BJ (cell line): Measurements from ENCODE around the gene ZBED4. TPM values are rescaled to one million over a fixed set of nuclear protein-coding genes. Genes with fewer than 3 reads are reported as not detected.

Experiments
- CTCF ChIA-PET: fragments of 350-600 bp; formaldehyde crosslinking; extraction: SDS; loops from one replicate; lab custom pipeline; 2021; ENCODE audit warnings: antibody characterized with exemption, inconsistent platforms; lab: Yijun Ruan, JAX
- POLR2A ChIA-PET: fragments of 300-600 bp; sonication (Branson Sonifier 250); formaldehyde crosslinking; extraction: SDS; loops from one replicate; lab custom pipeline; 2021; ENCODE audit warnings: antibody characterized with exemption; lab: Charles Lee
- DNase-seq: peaks from one replicate; pipeline ENCODE4 v3.0.0-alpha.2; 2011; ENCODE audit warnings: low read depth
- H3K27me3 ChIP-seq: 2 replicates; pipeline ENCODE4 v1.6.0; 2011; ENCODE audit warnings: low read length; ENCODE audit not compliant: control insufficient read depth, insufficient read depth
- H3K36me3 ChIP-seq: 2 replicates; pipeline ENCODE4 v1.5.1; 2011; ENCODE audit warnings: low read length; ENCODE audit not compliant: control insufficient read depth, insufficient read depth
- H3K4me3 ChIP-seq: 2 replicates; pipeline ENCODE4 v1.5.1; 2011; ENCODE audit warnings: low read depth, mild to moderate bottlenecking, control low read depth, low read length
- polyA plus RNA-seq: library from polyadenylated mRNA; depleted of rRNA; stranded (reverse); fragments of >200 nt; gene quantifications from 2 replicates; pipeline ENCODE4 v1.2.3, GENCODE V29; 2011
- TF ChIP-seq, protein P1 (sequence below): IDR thresholded peaks from 2 replicates; pipeline ENCODE4 v1.5.1; 2011; ENCODE audit warnings: low read depth, mild to moderate bottlenecking, control low read depth, inconsistent platforms, low read length, moderate library complexity; ENCODE audit not compliant: insufficient read depth

ZBED4 gene
- polyA plus RNA-seq, 1 experiment, result 4.5 TPM

- ChIA-PET CTCF (interaction anchor here (1.0 kb wide), 1 partner anchor 10 kb away, joined by 4 read pairs; no protein-coding TSS in a partner anchor), POLR2A (no interaction called here)
- no peak for DNase-seq
- Histone ChIP-seq H3K27me3 (no peaks in the 10 kb centered on the region), H3K4me3 (no peak overlapping the region), H3K36me3 (no peaks in the 10 kb centered on the region)
- TF ChIP-seq, protein P1, sequence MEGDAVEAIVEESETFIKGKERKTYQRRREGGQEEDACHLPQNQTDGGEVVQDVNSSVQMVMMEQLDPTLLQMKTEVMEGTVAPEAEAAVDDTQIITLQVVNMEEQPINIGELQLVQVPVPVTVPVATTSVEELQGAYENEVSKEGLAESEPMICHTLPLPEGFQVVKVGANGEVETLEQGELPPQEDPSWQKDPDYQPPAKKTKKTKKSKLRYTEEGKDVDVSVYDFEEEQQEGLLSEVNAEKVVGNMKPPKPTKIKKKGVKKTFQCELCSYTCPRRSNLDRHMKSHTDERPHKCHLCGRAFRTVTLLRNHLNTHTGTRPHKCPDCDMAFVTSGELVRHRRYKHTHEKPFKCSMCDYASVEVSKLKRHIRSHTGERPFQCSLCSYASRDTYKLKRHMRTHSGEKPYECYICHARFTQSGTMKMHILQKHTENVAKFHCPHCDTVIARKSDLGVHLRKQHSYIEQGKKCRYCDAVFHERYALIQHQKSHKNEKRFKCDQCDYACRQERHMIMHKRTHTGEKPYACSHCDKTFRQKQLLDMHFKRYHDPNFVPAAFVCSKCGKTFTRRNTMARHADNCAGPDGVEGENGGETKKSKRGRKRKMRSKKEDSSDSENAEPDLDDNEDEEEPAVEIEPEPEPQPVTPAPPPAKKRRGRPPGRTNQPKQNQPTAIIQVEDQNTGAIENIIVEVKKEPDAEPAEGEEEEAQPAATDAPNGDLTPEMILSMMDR, result no peak
Observed at GRCh38 chr22:49869845-49870712, 16.4 kb downstream of the ZBED4 start.

GRCh38 chr22:49871482-49871881 lies 17.8 kb downstream of the ZBED4 start:
- DNase-seq, result no peak
- no peaks in the 10 kb centered on the region for H3K36me3 ChIP-seq
- POLR2A ChIA-PET, result interaction anchor here (0.7 kb wide), 1 partner anchor 29 kb away, joined by 6 read pairs; no protein-coding TSS in a partner anchor
- no peaks in the 10 kb centered on the region for H3K27me3 ChIP-seq
- no peak overlapping the region for H3K4me3 ChIP-seq
- TF ChIP-seq, protein P1, result no peak
- CTCF ChIA-PET, result interaction anchor here (0.6 kb wide), 1 partner anchor 11 kb away, joined by 3 read pairs; no protein-coding TSS in a partner anchor

GRCh38 chr22:49872347-49872746 lies 18.7 kb downstream of the ZBED4 start:
- DNase-seq, result no peak
- POLR2A ChIA-PET, result interaction anchor here (0.6 kb wide), 1 partner anchor 15 kb away, joined by 3 read pairs; no protein-coding TSS in a partner anchor
- Histone ChIP-seq H3K36me3 (no peaks in the 10 kb centered on the region), H3K27me3 (no peaks in the 10 kb centered on the region), H3K4me3 (no peak overlapping the region)
- CTCF ChIA-PET, result interaction anchor here (0.6 kb wide), 1 partner anchor 12 kb away, joined by 3 read pairs; no protein-coding TSS in a partner anchor
- TF ChIP-seq, protein P1, result no peak

DNA sequence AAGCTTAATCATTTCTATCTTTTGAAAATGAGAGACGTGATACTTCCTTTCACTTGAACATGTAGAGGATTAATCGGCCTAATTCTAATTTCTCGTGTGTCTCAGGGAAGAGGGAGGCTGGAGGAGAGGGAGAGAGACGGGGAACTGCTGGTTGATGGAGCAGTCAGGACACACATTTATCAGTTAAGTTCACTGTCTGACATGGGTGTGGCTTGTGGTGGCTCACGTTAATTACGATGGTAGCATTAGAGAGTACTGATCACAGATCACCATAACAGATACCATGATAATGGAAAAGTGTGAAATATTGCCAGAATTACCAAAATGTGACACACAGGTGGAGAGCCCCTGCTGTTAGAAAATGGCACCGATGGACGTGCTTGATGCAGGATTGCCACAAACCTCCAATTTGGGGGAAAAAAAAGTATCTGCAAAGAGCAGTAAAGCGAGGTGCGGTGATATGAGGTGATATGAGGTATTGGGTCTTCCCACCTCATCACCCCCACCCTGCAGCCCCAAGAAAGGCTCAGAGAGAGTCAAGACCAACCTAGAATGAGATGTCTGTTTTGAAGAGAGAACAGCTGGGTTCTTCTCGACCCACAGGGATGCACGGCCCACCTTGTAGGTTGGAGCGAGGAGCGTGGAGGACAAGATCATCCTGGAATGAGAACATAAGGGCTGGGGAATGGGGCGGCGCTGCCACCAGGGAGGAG lies 19.7 kb downstream of the ZBED4 start:
- TF ChIP-seq, protein P1, result no peak
- H3K4me3 ChIP-seq, result no peak overlapping the region
- no peaks in the 10 kb centered on the region for H3K27me3 ChIP-seq
- no peak for DNase-seq
- CTCF ChIA-PET, result interaction anchor here (1.0 kb wide), 2 partner anchors 9 to 11 kb away, joined by 3 to 4 read pairs; no protein-coding TSS in a partner anchor
- POLR2A ChIA-PET, result no interaction called here
- H3K36me3 ChIP-seq, result no peaks in the 10 kb centered on the region

DNA sequence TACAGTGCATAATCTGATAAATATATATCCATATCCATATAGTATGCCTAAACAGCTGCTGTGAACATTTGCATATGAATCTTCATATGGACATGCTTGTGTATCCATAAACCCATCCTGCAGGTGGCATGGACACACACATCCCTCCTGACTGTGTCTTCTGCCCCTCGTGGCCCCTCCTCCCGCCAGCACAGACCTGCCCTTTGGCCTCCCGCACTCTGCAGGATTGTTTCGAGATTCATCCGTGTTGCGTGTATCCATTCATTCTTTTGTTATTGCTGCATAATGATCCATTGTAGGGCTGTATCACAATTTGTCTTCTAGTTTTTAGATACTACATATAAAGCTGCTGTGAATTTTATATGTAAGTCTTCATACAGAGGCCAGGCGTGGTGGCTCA lies 24.0 kb downstream of the ZBED4 start:
- H3K27me3 ChIP-seq, result no peaks in the 10 kb centered on the region
- POLR2A ChIA-PET, result no interaction called here
- TF ChIP-seq, protein P1, result no peak
- no peak for DNase-seq
- H3K4me3 ChIP-seq, result no peak overlapping the region
- CTCF ChIA-PET, result no interaction called here
- no peaks in the 10 kb centered on the region for H3K36me3 ChIP-seq
